Esophagus squamous epithelium (tissue), 4 donors: ENCODE data around the gene TCIRG1.

ENCODE experiments used
- POLR2A ChIP-seq, 4 donors: fragments of 450-650 bp; IDR thresholded peaks; one replicate each; pipeline ENCODE4 v1.6.1; 2017; ENCODE audit warnings: antibody characterized with exemption in 4 of 4, mild to moderate bottlenecking in 4 of 4, moderate library complexity in 3 of 4
- TF ChIP-seq, protein P1 (sequence below), 6 experiments: fragments of 450-650 bp in 4 of 6; fragments of 200-600 bp in 2 of 6; sonication (generic) in 2 of 6; IDR thresholded peaks; one replicate each; pipeline ENCODE4 v1.5.1; 2016 to 2019; ENCODE audit warnings: antibody characterized with exemption in 6 of 6, mild to moderate bottlenecking in 4 of 6, moderate library complexity in 4 of 6

DNA sequence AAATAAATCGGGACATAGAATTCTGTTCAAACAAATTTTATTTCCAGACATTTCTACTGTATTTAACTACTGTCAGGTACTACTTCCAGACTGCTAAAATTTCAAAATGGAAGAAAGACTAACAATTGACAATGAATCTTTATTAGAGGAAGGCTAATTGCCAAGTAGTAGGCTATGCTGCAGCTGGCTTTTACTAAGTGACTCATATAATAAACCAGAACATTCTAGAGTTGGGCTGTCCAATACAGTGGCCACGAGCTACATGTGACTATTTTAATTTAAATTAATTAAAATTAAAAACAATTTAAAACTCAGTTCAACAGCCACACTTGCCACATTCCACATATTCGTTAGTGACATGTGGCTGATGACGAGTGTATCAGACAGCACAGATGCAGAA, 54.7 kb downstream of the TCIRG1 start:
- TF ChIP-seq, protein P1, sequence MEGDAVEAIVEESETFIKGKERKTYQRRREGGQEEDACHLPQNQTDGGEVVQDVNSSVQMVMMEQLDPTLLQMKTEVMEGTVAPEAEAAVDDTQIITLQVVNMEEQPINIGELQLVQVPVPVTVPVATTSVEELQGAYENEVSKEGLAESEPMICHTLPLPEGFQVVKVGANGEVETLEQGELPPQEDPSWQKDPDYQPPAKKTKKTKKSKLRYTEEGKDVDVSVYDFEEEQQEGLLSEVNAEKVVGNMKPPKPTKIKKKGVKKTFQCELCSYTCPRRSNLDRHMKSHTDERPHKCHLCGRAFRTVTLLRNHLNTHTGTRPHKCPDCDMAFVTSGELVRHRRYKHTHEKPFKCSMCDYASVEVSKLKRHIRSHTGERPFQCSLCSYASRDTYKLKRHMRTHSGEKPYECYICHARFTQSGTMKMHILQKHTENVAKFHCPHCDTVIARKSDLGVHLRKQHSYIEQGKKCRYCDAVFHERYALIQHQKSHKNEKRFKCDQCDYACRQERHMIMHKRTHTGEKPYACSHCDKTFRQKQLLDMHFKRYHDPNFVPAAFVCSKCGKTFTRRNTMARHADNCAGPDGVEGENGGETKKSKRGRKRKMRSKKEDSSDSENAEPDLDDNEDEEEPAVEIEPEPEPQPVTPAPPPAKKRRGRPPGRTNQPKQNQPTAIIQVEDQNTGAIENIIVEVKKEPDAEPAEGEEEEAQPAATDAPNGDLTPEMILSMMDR (IDR thresholded peaks at IDR 0.05), result no peak
- no peak for TF ChIP-seq POLR2A (IDR thresholded peaks at IDR 0.05)
